HepG2 (cell line): ENCODE data around the gene TAF1B. TPM values are rescaled to one million over a fixed set of nuclear protein-coding genes. Genes with fewer than 3 reads are reported as not detected.

ENCODE experiments used
- CREM ChIP-seq, 2 experiments: sonication (generic) in 1 of 2; formaldehyde crosslinking in 1 of 2; IDR thresholded peaks; 2 replicates each; pipeline versions ENCODE4 v1.4.0 to v1.6.1; 2016 to 2020; ENCODE audit warnings: antibody characterized with exemption in 1 of 2, mild to moderate bottlenecking in 1 of 2, missing genetic modification reagents in 1 of 2
- ELF4 ChIP-seq: sonication (generic); formaldehyde crosslinking; IDR thresholded peaks from 2 replicates; pipeline ENCODE4 v1.5.0; 2020; ENCODE audit warnings: missing genetic modification reagents, mild to moderate bottlenecking, moderate library complexity, borderline replicate concordance
- HNRNPH1 ChIP-seq: fragments of 200-400 bp; formaldehyde crosslinking; optimal IDR thresholded peaks from 2 replicates; pipeline ENCODE3; 2017; ENCODE audit warnings: mild to moderate bottlenecking, low read depth, low read length
- KLF13 ChIP-seq: sonication (generic); formaldehyde crosslinking; IDR thresholded peaks from 2 replicates; pipeline ENCODE4 v1.4.0; 2020; ENCODE audit warnings: mild to moderate bottlenecking, missing genetic modification reagents
- KLF9 ChIP-seq: IDR thresholded peaks from 2 replicates; pipeline ENCODE4 v1.6.1; 2016; ENCODE audit warnings: low read depth
- RFXANK ChIP-seq: IDR thresholded peaks from 2 replicates; pipeline ENCODE4 v1.6.1; 2016
- YY1 ChIP-seq: IDR thresholded peaks from 2 replicates; pipeline ENCODE4 v1.6.1; 2011; ENCODE audit warnings: low read length, low read depth, moderate library complexity, mild to moderate bottlenecking; ENCODE audit not compliant: insufficient read depth, insufficient replicate concordance
- ZBTB21 ChIP-seq: sonication (generic); formaldehyde crosslinking; IDR thresholded peaks from 2 replicates; pipeline ENCODE4 v1.4.0; 2020; ENCODE audit warnings: missing genetic modification reagents
- ZFX ChIP-seq: sonication (generic); formaldehyde crosslinking; IDR thresholded peaks from 2 replicates; pipeline ENCODE4 v1.4.0; 2020; ENCODE audit warnings: mild to moderate bottlenecking, low read depth, missing genetic modification reagents, moderate library complexity
- ZNF143 ChIP-seq: sonication (generic); formaldehyde crosslinking; IDR thresholded peaks from 2 replicates; pipeline ENCODE4 v1.4.0; 2020; ENCODE audit warnings: missing genetic modification reagents
- ZNF431 ChIP-seq: sonication (generic); formaldehyde crosslinking; IDR thresholded peaks from 2 replicates; pipeline ENCODE4 v1.9.0; 2022; ENCODE audit warnings: missing genetic modification reagents, low read depth, mild to moderate bottlenecking, borderline replicate concordance
- ZNF672 ChIP-seq: sonication (generic); formaldehyde crosslinking; IDR thresholded peaks from 2 replicates; pipeline ENCODE4 v1.8.1; 2022; ENCODE audit warnings: missing genetic modification reagents
- ZSCAN21 ChIP-seq: sonication (generic); formaldehyde crosslinking; IDR thresholded peaks from 2 replicates; pipeline ENCODE4 v1.8.0; 2022; ENCODE audit warnings: mild to moderate bottlenecking, missing genetic modification reagents, moderate library complexity, borderline replicate concordance
- polyA plus RNA-seq, 8 experiments: library from polyadenylated mRNA; depleted of rRNA in 3 of 8; stranded (reverse) in 7 of 8; unstranded in 1 of 8; fragments of >200 nt; fragmentation: Illumina TruSeq in 4 of 8; extraction: Trizol in 4 of 8; gene quantifications; 2 replicates each; pipeline versions ENCODE4 v1.2.1 to v1.2.3, GENCODE V29; 2011 to 2016; ENCODE audit warnings: low read depth in 4 of 8, missing spikeins in 1 of 8, mixed read lengths in 1 of 8; ENCODE audit not compliant: insufficient read depth in 1 of 8
- total RNA-seq, 5 experiments: library from RNA; depleted of rRNA; stranded (reverse); fragments of >200 nt; fragmentation: Illumina TruSeq; extraction: Trizol; gene quantifications; 2 replicates each; pipeline ENCODE4 v1.2.3, GENCODE V29; 2016; ENCODE audit warnings: low read depth in 1 of 5
- TF ChIP-seq, protein P1 (sequence below): sonication (generic); formaldehyde crosslinking; IDR thresholded peaks from 2 replicates; pipeline ENCODE4 v1.5.1; 2020; ENCODE audit warnings: mild to moderate bottlenecking, missing genetic modification reagents, moderate library complexity
- TF ChIP-seq, protein P2 (sequence below): sonication (generic); formaldehyde crosslinking; IDR thresholded peaks from 2 replicates; pipeline ENCODE4 v1.8.0; 2022; ENCODE audit warnings: mild to moderate bottlenecking, missing genetic modification reagents, moderate library complexity
- TF ChIP-seq, protein P3 (sequence below): sonication (generic); formaldehyde crosslinking; IDR thresholded peaks from 2 replicates; pipeline ENCODE4 v1.8.1; 2023; ENCODE audit warnings: mild to moderate bottlenecking, moderate library complexity, missing genetic modification reagents
- TF ChIP-seq, protein P4 (sequence below): sonication (generic); formaldehyde crosslinking; conservative IDR thresholded peaks from 2 replicates; pipeline ENCODE4 v1.8.0; 2022; ENCODE audit warnings: mild to moderate bottlenecking, moderate library complexity, missing genetic modification reagents

The TAF1B gene
- total and polyA plus RNA-seq, 2 of the 13 experiments (the other 11 are each of a cell fraction or from before 2014, with no cell fraction given), result 13.3 to 27.7 TPM

DNA sequence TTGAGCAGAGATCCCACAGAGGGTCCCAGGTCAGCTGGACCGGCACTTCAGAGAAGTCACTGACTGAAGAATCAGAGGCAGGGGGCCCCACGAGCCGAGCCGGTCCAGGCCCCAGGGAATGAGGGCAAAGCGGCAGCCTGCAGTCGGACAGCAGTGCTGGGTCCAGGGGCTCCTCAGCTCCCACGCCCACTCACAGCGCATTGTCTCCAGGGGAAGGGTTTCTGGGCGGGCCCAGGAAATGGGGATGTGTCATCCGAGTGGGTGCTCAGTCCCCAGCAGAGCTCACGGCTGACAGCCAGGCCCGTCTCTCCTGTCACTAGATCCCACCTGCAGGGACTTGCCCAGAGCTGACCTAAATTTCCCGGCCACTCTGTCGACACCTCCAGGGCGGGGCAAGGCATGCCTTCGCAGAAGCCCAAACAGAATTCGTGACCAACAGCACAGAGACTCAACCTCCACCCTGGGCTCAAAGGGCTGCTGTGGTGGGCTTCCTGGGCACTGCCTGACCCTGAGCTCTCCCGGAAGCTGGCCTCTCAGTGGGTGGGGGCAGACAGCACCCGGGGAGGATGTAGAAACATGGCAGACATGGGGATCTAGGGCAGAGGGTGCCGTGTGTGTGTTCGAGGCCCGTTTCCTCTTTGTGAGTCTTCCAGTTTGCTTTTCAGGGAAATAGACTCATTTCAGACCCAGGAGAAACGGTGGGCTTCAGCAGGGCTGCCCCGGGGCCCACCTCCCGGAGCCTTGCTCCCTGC is 42.1 kb upstream of the TAF1B start (continued):
- no peak for TF ChIP-seq CREM (IDR thresholded peaks at IDR 0.05)
- TF ChIP-seq CREM (CRISPR knock-in tag; IDR thresholded peaks at IDR 0.05), result no peak
- TF ChIP-seq, protein P1, sequence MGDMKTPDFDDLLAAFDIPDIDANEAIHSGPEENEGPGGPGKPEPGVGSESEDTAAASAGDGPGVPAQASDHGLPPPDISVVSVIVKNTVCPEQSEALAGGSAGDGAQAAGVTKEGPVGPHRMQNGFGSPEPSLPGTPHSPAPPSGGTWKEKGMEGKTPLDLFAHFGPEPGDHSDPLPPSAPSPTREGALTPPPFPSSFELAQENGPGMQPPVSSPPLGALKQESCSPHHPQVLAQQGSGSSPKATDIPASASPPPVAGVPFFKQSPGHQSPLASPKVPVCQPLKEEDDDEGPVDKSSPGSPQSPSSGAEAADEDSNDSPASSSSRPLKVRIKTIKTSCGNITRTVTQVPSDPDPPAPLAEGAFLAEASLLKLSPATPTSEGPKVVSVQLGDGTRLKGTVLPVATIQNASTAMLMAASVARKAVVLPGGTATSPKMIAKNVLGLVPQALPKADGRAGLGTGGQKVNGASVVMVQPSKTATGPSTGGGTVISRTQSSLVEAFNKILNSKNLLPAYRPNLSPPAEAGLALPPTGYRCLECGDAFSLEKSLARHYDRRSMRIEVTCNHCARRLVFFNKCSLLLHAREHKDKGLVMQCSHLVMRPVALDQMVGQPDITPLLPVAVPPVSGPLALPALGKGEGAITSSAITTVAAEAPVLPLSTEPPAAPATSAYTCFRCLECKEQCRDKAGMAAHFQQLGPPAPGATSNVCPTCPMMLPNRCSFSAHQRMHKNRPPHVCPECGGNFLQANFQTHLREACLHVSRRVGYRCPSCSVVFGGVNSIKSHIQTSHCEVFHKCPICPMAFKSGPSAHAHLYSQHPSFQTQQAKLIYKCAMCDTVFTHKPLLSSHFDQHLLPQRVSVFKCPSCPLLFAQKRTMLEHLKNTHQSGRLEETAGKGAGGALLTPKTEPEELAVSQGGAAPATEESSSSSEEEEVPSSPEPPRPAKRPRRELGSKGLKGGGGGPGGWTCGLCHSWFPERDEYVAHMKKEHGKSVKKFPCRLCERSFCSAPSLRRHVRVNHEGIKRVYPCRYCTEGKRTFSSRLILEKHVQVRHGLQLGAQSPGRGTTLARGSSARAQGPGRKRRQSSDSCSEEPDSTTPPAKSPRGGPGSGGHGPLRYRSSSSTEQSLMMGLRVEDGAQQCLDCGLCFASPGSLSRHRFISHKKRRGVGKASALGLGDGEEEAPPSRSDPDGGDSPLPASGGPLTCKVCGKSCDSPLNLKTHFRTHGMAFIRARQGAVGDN (CRISPR knock-in tag), result peak; percentile 98
- TF ChIP-seq KLF9 (CRISPR knock-in tag), result no peak
- TF ChIP-seq, protein P2, sequence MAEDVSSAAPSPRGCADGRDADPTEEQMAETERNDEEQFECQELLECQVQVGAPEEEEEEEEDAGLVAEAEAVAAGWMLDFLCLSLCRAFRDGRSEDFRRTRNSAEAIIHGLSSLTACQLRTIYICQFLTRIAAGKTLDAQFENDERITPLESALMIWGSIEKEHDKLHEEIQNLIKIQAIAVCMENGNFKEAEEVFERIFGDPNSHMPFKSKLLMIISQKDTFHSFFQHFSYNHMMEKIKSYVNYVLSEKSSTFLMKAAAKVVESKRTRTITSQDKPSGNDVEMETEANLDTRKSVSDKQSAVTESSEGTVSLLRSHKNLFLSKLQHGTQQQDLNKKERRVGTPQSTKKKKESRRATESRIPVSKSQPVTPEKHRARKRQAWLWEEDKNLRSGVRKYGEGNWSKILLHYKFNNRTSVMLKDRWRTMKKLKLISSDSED (CRISPR knock-in tag), result no peak
- TF ChIP-seq, protein P3, sequence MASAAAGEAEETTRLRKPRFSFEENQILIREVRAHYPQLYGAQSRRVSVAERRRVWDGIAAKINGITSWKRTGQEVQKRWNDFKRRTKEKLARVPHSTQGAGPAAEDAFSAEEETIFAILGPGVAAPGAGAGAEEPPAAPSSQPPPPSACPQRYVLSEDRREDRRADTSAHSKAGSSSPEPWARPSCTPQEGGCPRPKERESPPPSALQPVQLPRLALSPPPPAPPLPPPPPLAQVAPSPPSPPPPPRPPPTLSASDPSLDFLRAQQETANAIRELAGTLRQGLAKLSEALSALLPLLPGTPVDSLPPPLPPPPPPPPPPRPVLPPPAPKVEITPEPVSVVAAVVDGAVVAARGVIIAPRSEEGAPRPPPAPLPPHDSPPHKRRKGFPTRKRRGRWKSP, result no peak; the same call in 1 of the 2 replicates
- TF ChIP-seq YY1, result peak; percentile 73
- no peak for TF ChIP-seq KLF13 (CRISPR knock-in tag)
- no peak for TF ChIP-seq ZNF431 (CRISPR knock-in tag)
- no peak for TF ChIP-seq RFXANK (CRISPR knock-in tag)
- TF ChIP-seq ZFX (CRISPR knock-in tag), result peak; percentile 72
- no peak for TF ChIP-seq ZNF143
- no peak for TF ChIP-seq HNRNPH1
- TF ChIP-seq ZBTB21 (CRISPR knock-in tag), result no peak
- TF ChIP-seq, protein P4, sequence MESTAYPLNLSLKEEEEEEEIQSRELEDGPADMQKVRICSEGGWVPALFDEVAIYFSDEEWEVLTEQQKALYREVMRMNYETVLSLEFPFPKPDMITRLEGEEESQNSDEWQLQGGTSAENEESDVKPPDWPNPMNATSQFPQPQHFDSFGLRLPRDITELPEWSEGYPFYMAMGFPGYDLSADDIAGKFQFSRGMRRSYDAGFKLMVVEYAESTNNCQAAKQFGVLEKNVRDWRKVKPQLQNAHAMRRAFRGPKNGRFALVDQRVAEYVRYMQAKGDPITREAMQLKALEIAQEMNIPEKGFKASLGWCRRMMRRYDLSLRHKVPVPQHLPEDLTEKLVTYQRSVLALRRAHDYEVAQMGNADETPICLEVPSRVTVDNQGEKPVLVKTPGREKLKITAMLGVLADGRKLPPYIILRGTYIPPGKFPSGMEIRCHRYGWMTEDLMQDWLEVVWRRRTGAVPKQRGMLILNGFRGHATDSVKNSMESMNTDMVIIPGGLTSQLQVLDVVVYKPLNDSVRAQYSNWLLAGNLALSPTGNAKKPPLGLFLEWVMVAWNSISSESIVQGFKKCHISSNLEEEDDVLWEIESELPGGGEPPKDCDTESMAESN (CRISPR knock-in tag), result no peak
- TF ChIP-seq ZNF672, result no peak
- no peak for TF ChIP-seq ELF4 (CRISPR knock-in tag)
- TF ChIP-seq ZSCAN21 (CRISPR knock-in tag), result no peak
